Astrocyte (in vitro differentiated cells and primary cell): Measurements from ENCODE around the gene SEC62.

Experiments used
- EZH2 ChIP-seq: IDR thresholded peaks from 2 replicates; pipeline ENCODE4 v1.6.1; 2012; ENCODE audit warnings: mild to moderate bottlenecking, low read length, inconsistent platforms; ENCODE audit not compliant: insufficient read depth
- TF ChIP-seq, protein P1 (sequence below): IDR thresholded peaks from 2 replicates; pipeline ENCODE4 v1.5.1; 2011; ENCODE audit warnings: low read depth, mild to moderate bottlenecking, inconsistent platforms, low read length, moderate library complexity; ENCODE audit not compliant: insufficient read depth

DNA sequence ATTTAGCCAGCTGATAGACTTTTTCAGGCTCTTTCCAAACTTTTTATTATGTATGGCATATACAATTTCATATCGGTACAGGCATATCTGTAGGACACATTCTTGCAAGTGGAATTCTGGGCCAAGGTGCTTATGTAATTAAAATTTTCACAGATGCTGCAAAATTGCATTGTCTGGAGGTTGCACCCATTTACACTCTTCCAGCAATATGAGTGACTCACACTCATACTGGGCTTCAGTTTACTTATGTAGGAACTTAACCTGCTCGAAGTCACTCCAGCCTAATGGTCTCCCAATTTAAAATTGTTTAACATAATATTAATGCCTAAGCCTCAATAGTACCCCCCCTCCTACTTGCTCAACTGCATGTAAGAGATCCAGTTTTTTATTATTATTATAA, 11.2 kb upstream of the SEC62 start:
- TF ChIP-seq, protein P1, sequence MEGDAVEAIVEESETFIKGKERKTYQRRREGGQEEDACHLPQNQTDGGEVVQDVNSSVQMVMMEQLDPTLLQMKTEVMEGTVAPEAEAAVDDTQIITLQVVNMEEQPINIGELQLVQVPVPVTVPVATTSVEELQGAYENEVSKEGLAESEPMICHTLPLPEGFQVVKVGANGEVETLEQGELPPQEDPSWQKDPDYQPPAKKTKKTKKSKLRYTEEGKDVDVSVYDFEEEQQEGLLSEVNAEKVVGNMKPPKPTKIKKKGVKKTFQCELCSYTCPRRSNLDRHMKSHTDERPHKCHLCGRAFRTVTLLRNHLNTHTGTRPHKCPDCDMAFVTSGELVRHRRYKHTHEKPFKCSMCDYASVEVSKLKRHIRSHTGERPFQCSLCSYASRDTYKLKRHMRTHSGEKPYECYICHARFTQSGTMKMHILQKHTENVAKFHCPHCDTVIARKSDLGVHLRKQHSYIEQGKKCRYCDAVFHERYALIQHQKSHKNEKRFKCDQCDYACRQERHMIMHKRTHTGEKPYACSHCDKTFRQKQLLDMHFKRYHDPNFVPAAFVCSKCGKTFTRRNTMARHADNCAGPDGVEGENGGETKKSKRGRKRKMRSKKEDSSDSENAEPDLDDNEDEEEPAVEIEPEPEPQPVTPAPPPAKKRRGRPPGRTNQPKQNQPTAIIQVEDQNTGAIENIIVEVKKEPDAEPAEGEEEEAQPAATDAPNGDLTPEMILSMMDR, result no peak
- TF ChIP-seq EZH2, result no peak
